GM21717 (cell line): ENCODE measurements around the gene PLA2G4A.

Experiments used
- ATAC-seq: cut with Tn5 transposase; IDR thresholded peaks from one replicate; pipeline ENCODE4 v1.9.1; 2021; ENCODE audit warnings: mild to moderate bottlenecking, moderate library complexity; ENCODE audit not compliant: unreplicated experiment

PLA2G4A gene

GRCh38 chr1:186871784-186872183, 43.0 kb downstream of the PLA2G4A start:
- ATAC-seq: no peak

GRCh38 chr1:186872291-186872690, 43.5 kb downstream of the PLA2G4A start:
- ATAC-seq: no peak

- no peak for ATAC-seq
These were observed 44.9 kb downstream of the PLA2G4A start for GRCh38 chr1:186873687-186874086.

GRCh38 chr1:186875896-186876835, 47.4 kb downstream of the PLA2G4A start:
- no peak for ATAC-seq

GRCh38 chr1:186878356-186878755, 49.6 kb downstream of the PLA2G4A start:
- ATAC-seq: no peak

GRCh38 chr1:186880982-186881381, 52.2 kb downstream of the PLA2G4A start:
- ATAC-seq: no peak

GRCh38 chr1:186882372-186883134, 53.8 kb downstream of the PLA2G4A start:
- no peak for ATAC-seq

- ATAC-seq: no peak
These were observed 55.5 kb downstream of the PLA2G4A start for GRCh38 chr1:186884251-186884650.

- no peak for ATAC-seq
These were observed 58.5 kb downstream of the PLA2G4A start for GRCh38 chr1:186887203-186887602.

GRCh38 chr1:186888367-186888766, 59.6 kb downstream of the PLA2G4A start:
- no peak for ATAC-seq

GRCh38 chr1:186892936-186893335, 64.2 kb downstream of the PLA2G4A start:
- no peak for ATAC-seq

GRCh38 chr1:186894415-186894814, 65.7 kb downstream of the PLA2G4A start:
- ATAC-seq: no peak

- no peak for ATAC-seq
These were observed 67.5 kb downstream of the PLA2G4A start for GRCh38 chr1:186896211-186896610.

- no peak for ATAC-seq
These were observed 68.3 kb downstream of the PLA2G4A start for GRCh38 chr1:186897008-186897407.

- ATAC-seq: peak; percentile 72
These were observed 70.8 kb downstream of the PLA2G4A start for GRCh38 chr1:186899577-186899976.

GRCh38 chr1:186899977-186900376, 71.2 kb downstream of the PLA2G4A start:
- no peak for ATAC-seq

GRCh38 chr1:186900539-186901237, 71.9 kb downstream of the PLA2G4A start:
- no peak for ATAC-seq

GRCh38 chr1:186901631-186902030, 72.9 kb downstream of the PLA2G4A start:
- ATAC-seq: no peak

- ATAC-seq: no peak
These were observed 74.8 kb downstream of the PLA2G4A start for GRCh38 chr1:186903374-186904136.

GRCh38 chr1:186904361-186904760, 75.6 kb downstream of the PLA2G4A start:
- ATAC-seq: no peak

GRCh38 chr1:186905561-186905960, 76.8 kb downstream of the PLA2G4A start:
- ATAC-seq: no peak
